ENCODE data around the gene RBBP7.

RBBP7 gene

DNA sequence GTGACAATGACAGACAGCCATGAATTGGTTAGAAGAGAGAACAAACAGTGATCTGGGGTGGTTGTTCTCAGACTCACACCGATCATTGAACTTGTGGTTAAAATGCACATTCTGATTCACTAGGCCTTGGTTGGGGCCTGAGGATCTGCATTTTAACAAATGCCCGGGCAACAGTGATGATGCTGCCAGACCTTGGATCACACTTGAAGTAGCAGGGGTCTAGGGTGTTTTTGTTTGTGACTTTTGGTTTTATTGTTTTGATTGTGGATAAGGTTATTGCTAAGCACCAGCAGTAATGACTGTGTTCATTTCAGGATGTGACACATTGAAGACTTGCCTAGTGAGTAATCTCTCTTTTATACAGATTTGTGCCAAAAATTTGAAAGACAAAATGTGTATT lies 47.4 kb downstream of the RBBP7 start:
- DNase-seq = no peak

DNA sequence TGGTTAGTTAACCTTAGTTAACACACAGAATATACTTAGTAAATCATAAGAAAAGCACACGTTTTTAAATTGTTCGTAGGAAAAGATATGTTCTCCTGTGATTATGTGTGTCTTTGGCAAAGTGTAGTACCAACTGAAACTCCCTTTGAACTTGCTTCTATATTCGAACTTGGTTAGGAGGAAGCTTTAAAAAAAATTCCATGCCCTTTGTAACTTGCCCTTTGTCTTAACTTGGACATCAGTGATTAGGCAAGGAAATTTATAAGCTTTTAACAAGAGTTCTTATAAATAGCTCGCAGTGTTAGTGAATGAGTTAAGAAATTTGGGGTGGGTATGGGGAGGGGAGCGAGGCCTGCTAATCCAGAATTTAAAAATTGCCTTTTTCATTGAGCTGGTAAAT lies 50.5 kb downstream of the RBBP7 start:
- no peak for DNase-seq

DNA sequence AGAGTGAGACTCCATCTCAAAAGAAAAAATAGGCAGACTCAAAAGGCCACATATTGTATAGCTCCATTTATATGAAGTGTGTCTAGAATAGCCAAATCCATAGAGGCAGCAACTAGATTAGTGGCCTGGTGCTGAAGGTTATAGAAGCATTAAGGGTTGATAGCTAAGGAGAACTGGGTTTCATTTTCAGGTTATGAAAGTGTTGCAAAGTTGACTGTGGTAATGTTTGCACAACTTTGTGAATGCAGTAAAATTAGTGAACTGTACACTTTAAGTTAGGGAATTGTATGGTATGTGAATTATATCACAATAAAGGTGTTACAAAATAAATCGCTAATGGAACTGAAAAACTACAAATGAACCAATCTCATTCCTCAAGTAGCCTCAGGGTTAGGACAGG lies 55.6 kb downstream of the RBBP7 start:
- DNase-seq = peak; percentile 53

DNA sequence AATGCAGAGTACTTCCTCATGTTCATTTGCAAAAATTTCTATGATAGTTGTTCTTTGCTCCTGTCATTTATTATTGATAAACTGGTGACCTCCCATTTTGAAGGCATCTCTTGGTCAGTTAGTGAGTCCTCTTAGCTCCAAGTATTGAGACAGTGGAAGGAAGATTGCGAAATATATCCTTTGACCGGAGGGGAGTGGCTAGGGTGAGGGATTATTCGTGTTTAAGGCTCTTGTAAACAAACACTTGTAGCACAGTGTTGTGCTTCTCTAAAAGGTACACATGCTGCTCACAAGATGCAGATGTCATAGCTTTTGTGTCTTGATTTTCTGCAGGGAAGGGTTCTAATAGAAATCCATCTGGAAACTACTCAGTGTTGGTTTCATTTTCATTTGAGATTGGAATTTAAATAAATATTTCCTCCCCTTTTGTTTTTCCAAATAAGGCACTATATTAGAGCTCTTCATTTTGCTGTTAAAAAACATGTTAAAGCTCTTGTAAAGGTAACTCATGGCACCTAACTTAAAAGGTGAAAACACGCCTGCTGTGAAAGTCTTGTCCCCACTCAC lies 62.1 kb downstream of the RBBP7 start:
- peak; percentile 59 for DNase-seq

DNA sequence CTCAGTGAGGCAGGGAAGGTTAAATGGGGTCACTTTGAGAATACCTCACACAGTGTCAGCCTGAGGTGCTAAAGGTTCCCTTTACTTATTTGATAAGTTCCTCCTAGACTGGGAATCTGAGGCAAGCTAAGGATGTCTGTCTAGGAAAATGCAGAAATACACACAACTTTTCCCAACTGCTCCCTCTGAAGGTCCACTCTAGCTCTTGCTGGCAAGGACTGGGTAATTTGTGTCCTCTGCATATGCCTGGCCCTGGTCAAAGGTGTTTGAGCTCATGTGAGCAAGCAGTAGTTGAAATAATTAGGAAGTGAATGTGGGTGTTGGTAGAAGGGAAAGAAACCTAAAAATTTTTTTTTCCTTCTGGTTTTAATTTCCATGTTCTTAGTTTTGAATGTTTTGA lies 62.6 kb downstream of the RBBP7 start:
- peak; percentile 22 for DNase-seq

DNA sequence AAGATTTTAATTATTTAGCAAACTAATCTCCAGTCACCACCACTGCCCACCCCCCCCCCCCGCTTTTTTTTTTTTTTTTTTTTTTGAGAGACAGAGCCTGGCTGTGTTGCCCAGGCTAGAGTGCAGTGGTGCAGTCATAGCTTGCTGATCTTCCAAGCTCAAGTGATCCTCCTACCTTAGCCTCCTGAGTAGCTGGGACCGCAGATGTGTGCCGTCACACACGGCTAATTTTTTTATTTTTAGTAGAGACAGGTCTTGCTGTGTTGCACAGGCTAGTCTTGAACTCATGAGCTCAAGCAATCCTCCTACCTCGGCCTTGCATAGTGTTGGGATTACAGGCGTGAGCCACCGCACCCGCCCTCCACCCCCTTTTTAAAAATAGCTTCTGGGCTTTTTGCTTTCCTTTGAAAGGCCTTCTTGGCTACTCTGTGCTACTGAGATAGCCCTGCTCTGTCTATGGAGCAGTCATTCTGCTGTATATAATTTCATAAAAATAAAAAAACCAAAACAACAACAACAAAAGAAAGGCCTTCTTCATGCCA lies 65.2 kb downstream of the RBBP7 start:
- DNase-seq = no peak

DNA sequence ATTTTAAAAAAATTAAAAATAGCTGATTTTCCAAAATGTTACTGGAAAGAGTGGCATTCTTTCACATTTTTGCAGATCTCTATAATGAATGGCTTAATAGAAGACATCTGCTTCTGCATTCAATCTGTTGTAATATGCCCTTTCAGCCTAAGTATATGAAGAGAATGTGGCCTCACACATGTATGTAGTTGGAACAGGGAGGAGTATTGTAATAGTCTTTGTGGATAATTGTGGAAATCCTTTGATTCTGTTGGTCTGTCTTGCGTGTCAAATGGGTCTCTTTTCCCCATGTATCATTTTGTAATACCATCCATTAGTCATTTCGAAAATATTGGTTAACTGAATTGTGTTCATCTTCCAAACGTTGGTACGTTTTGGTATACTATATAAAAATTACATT lies 72.3 kb downstream of the RBBP7 start:
- DNase-seq = no peak

DNA sequence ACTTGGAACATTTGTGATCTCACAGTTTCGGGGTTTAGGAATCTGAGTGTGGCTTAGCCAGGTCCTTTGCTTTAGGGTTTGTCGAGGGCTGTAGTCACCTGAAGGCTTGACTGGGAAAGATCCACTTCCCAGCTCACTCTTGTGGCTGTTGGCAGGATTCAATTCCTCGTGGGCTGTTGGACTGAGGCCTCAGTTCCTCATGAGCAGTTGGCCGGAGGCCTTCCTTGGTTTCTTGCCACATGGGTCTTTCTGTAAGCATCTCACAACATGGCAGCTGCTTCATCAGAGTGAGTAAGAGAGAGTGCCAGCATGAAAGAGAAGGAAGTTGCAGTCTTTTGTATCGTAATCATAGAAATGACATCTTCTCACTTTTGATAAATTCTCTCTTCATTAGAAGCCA lies 72.8 kb downstream of the RBBP7 start:
- DNase-seq = peak; percentile 61

DNA sequence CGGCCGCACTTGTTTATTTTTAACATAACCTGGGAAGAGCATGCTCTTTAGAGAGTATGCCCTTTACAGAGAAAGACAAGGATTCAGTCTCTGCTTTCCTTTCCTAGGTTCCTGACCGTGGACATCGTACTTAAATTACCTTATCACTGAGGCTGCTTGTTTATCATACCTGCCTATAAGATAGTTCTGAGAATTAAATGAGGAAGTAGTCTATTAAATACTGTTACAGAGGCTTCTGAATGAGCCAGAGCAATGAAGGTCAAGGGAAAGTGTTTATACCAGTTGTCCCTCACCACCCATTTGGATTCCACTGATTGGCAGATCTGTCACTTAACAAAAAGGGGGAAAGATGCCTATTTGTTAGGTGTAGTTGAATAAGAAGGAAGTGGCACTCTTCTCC lies 73.9 kb downstream of the RBBP7 start:
- no peak for DNase-seq
